HG02981 (cell line): ENCODE measurements around the gene RERE.
"Not testable (repeated sequence)": the region's sequence is repeated elsewhere in the genome, so short reads cannot be mapped to it uniquely, and the experiment has no call there.

ENCODE experiments used
- ATAC-seq: cut with Tn5 transposase; IDR thresholded peaks from one replicate; pipeline ENCODE4 v1.9.1; 2021; ENCODE audit warnings: mild to moderate bottlenecking, moderate library complexity; ENCODE audit not compliant: unreplicated experiment

The RERE gene

GRCh38 chr1:8754247-8754650, 63.2 kb downstream of the RERE start:
- ATAC-seq: no peak

GRCh38 chr1:8753736-8754135, 63.7 kb downstream of the RERE start:
- no peak for ATAC-seq

GRCh38 chr1:8752921-8753713, 64.3 kb downstream of the RERE start:
- no peak for ATAC-seq

- no peak for ATAC-seq
Observed at GRCh38 chr1:8752411-8752810, 65.0 kb downstream of the RERE start.

GRCh38 chr1:8751984-8752383, 65.5 kb downstream of the RERE start:
- ATAC-seq: no peak

GRCh38 chr1:8747879-8748825, 69.3 kb downstream of the RERE start:
- ATAC-seq: no peak

- ATAC-seq: no peak
Observed at GRCh38 chr1:8746554-8746953, 70.9 kb downstream of the RERE start.

- no peak for ATAC-seq
Observed at GRCh38 chr1:8745749-8746390, 71.6 kb downstream of the RERE start.

GRCh38 chr1:8745346-8745745, 72.1 kb downstream of the RERE start:
- no peak for ATAC-seq

- no peak for ATAC-seq
Observed at GRCh38 chr1:8742022-8742924, 75.2 kb downstream of the RERE start.

- no peak for ATAC-seq
Observed at GRCh38 chr1:8740034-8740449, 77.4 kb downstream of the RERE start.

- ATAC-seq: no peak
Observed at GRCh38 chr1:8739377-8739776, 78.1 kb downstream of the RERE start.

GRCh38 chr1:8736927-8737326, 80.5 kb downstream of the RERE start:
- ATAC-seq: no peak

- ATAC-seq: no peak
Observed at GRCh38 chr1:8733484-8733883, 84.0 kb downstream of the RERE start.

- no peak for ATAC-seq
Observed at GRCh38 chr1:8731162-8731561, 86.3 kb downstream of the RERE start.

GRCh38 chr1:8728464-8728863, 89.0 kb downstream of the RERE start:
- ATAC-seq: no peak

GRCh38 chr1:8727809-8728213, 89.6 kb downstream of the RERE start:
- no peak for ATAC-seq

GRCh38 chr1:8727316-8727715, 90.1 kb downstream of the RERE start:
- ATAC-seq: not testable (repeated sequence)

- not testable (repeated sequence) for ATAC-seq
Observed at GRCh38 chr1:8726801-8727186, 90.6 kb downstream of the RERE start.

GRCh38 chr1:8723010-8723409, 94.4 kb downstream of the RERE start:
- no peak for ATAC-seq
